HG03139 (cell line): ENCODE measurements around the gene PPP2R2D.
"Not testable (repeated sequence)": the region's sequence is repeated elsewhere in the genome, so short reads cannot be mapped to it uniquely, and the experiment has no call there.

Source experiments
- ATAC-seq: cut with Tn5 transposase; IDR thresholded peaks from one replicate; pipeline ENCODE4 v1.9.1; 2021; ENCODE audit not compliant: unreplicated experiment

Gene PPP2R2D

GRCh38 chr10:131905603-131906268, 4.9 kb downstream of the PPP2R2D start:
- no peak for ATAC-seq

GRCh38 chr10:131906269-131906639, 5.4 kb downstream of the PPP2R2D start:
- ATAC-seq, result no peak

- ATAC-seq, result no peak
Observed at GRCh38 chr10:131907679-131908078, 6.9 kb downstream of the PPP2R2D start.

- ATAC-seq, result no peak
Observed at GRCh38 chr10:131908151-131908550, 7.3 kb downstream of the PPP2R2D start.

- ATAC-seq, result no peak
Observed at GRCh38 chr10:131909014-131909808, 8.4 kb downstream of the PPP2R2D start.

- no peak for ATAC-seq
Observed at GRCh38 chr10:131909929-131910328, 9.1 kb downstream of the PPP2R2D start.

GRCh38 chr10:131910663-131911314, 10.0 kb downstream of the PPP2R2D start:
- ATAC-seq, result no peak

- no peak for ATAC-seq
Observed at GRCh38 chr10:131911451-131911850, 10.6 kb downstream of the PPP2R2D start.

GRCh38 chr10:131912620-131913019, 11.8 kb downstream of the PPP2R2D start:
- no peak for ATAC-seq

- ATAC-seq, result no peak
Observed at GRCh38 chr10:131915484-131915883, 14.7 kb downstream of the PPP2R2D start.

GRCh38 chr10:131915990-131916766, 15.4 kb downstream of the PPP2R2D start:
- ATAC-seq, result no peak

GRCh38 chr10:131916767-131917160, 16.0 kb downstream of the PPP2R2D start:
- ATAC-seq, result not testable (repeated sequence)

GRCh38 chr10:131917496-131917895, 16.7 kb downstream of the PPP2R2D start:
- not testable (repeated sequence) for ATAC-seq

- ATAC-seq, result not testable (repeated sequence)
Observed at GRCh38 chr10:131919461-131919860, 18.7 kb downstream of the PPP2R2D start.

- ATAC-seq, result no peak
Observed at GRCh38 chr10:131920151-131920550, 19.3 kb downstream of the PPP2R2D start.

- no peak for ATAC-seq
Observed at GRCh38 chr10:131920693-131921092, 19.9 kb downstream of the PPP2R2D start.

- no peak for ATAC-seq
Observed at GRCh38 chr10:131921184-131921583, 20.4 kb downstream of the PPP2R2D start.

- ATAC-seq, result no peak
Observed at GRCh38 chr10:131923038-131923756, 22.4 kb downstream of the PPP2R2D start.

- ATAC-seq, result no peak
Observed at GRCh38 chr10:131925011-131925649, 24.3 kb downstream of the PPP2R2D start.

- ATAC-seq, result no peak
Observed at GRCh38 chr10:131925716-131926115, 24.9 kb downstream of the PPP2R2D start.
